H54 (cell line): ENCODE results near the gene CEP128.

Source experiments
- DNase-seq: peaks from one replicate; pipeline ENCODE4 v3.0.0; 2011; ENCODE audit warnings: low spot score, mixed read lengths; ENCODE audit not compliant: insufficient read length
- FAIRE-seq: peaks from 3 replicates; lab custom pipeline; 2011; peaks lifted over from hg19 to GRCh38; lab: Jason Lieb, UNC
- POLR2A ChIP-seq: IDR thresholded peaks from 2 replicates; pipeline ENCODE4 v1.6.1; 2011; ENCODE audit warnings: low read depth, mild to moderate bottlenecking, low read length

CEP128 gene

GRCh38 chr14:80634106-80634758, 307.3 kb downstream of the CEP128 start:
- no peak for DNase-seq
- FAIRE-seq: no peak
- no peak for TF ChIP-seq POLR2A

GRCh38 chr14:80629606-80630005, 311.9 kb downstream of the CEP128 start:
- TF ChIP-seq POLR2A: no peak
- DNase-seq (no peak), FAIRE-seq (no peak)

- DNase-seq (no peak), FAIRE-seq (no peak)
- TF ChIP-seq POLR2A: no peak
These were observed 313.0 kb downstream of the CEP128 start for GRCh38 chr14:80628547-80628946.

DNA sequence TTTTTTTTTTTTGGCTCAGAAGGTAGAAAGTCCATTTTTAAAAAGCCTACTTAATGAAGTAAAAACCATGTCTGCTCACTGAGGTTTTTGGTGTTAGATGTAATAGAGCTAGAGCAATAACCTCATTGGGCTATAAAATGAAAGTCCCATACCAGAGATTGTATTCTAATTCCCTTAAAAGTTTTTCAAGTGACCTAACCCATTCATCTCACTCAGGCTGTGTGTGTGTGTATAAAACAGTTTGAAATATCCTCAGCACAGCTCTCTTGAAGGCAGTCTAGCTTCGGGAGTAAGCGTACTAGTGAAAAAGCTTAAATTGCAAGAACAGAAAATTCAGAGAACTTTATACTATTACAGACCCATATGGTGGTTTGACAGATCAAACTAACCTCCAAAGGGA, 313.8 kb downstream of the CEP128 start:
- FAIRE-seq: no peak
- TF ChIP-seq POLR2A: no peak

GRCh38 chr14:80624581-80624980, 317.0 kb downstream of the CEP128 start:
- no peak for TF ChIP-seq POLR2A
- FAIRE-seq (no peak), DNase-seq (no peak)

More for the DNA sequence above, 313.8 kb downstream of the CEP128 start:
- no peak for DNase-seq

- TF ChIP-seq POLR2A: no peak
- DNase-seq (no peak), FAIRE-seq (no peak)
These were observed 319.8 kb downstream of the CEP128 start for GRCh38 chr14:80621701-80622100.

DNA sequence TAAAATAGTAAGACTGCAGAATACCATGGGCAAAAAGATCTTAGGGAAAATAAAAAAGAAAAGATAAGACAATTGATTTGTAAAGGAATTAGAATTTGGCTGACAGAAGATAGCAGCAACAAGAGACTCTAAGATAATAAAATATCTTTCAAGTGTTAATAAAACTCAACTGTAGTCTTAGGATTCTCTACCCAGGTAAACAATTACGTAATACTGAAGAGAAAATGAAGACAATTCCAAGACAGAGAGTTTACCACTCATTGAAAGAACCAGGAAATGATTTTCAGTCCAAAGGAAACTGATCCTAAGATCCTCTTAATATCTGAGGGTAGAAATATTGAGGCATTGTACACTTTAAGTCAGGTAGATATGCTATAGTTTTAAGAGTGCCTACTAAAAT, 321.1 kb downstream of the CEP128 start:
- FAIRE-seq: no peak
- no peak for TF ChIP-seq POLR2A
- DNase-seq: no peak

DNA sequence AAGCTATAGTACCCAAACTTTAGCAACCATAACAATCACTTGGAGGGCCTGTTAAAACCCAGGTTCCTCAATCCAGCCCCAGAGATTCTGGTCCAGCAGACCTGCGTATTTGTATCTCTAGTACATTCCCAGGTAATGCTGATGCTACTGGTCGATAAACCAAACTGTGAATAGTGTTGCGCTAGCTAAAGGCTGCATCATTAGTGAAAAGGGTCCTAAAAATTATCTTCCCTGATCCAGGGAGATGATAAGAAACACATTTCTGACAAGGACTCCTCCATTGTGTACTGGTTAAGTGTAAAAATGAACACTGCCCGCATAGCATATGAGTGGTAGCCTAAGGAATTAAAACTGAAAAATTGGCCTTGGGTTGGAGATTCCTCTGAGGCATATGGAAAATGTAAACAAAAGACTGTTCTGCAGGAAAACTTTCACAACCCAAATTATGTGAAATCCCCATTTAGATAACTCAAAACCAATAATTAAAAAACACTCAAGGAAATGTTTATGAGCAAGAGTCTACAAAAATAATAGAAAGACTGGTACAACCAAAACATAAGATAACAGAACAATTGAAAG, 322.7 kb downstream of the CEP128 start:
- no peak for TF ChIP-seq POLR2A
- FAIRE-seq: no peak
- DNase-seq: no peak

GRCh38 chr14:80615831-80616230, 325.7 kb downstream of the CEP128 start:
- no peak for DNase-seq
- TF ChIP-seq POLR2A: no peak
- FAIRE-seq: no peak

DNA sequence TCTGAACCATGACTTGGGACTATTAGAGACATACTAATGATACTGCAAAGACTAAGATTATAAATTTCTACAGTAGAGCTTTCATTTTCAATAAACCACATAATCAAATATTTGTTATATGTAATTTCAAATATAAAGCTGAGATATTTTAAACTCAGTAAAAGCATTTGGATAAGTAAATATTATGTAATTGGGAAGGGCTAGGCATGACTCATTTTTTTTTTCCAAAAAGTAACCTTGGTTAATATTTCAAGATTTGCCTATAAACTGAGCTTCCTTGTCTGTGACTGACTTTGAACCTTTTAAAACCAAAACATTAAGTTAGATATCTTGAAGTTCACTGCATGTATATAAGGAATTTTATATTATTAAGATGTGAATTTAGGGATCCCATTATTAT, 332.5 kb downstream of the CEP128 start:
- DNase-seq: no peak
- no peak for FAIRE-seq
- TF ChIP-seq POLR2A: no peak

GRCh38 chr14:80608563-80608962, 333.0 kb downstream of the CEP128 start:
- TF ChIP-seq POLR2A: no peak
- DNase-seq: no peak
- no peak for FAIRE-seq

GRCh38 chr14:80607430-80608190, 333.9 kb downstream of the CEP128 start:
- TF ChIP-seq POLR2A: no peak
- no peak for FAIRE-seq

GRCh38 chr14:80606347-80606772, 335.2 kb downstream of the CEP128 start:
- FAIRE-seq: no peak

More at GRCh38 chr14:80607430-80608190, 333.9 kb downstream of the CEP128 start:
- no peak for DNase-seq

DNA sequence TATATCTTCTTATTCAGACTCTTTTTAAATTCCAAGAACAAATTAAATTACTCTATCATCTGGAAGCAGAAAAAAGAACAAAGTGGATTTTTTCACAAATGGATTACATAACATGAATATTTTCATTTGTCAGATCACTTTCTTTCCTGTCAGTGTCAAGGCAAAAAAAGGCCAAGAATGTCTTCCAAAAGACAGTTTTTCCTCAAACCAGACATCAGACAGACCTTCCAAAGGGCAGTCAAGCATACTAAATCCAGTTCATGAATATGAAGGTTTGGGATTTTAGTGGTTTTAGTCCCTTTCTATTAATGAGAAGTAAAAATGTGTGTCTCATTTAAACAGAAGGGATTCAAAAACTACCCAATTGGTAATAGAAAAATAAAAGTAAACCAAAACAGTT, 336.0 kb downstream of the CEP128 start:
- FAIRE-seq (no peak), DNase-seq (no peak)
- TF ChIP-seq POLR2A: no peak

More at GRCh38 chr14:80606347-80606772, 335.2 kb downstream of the CEP128 start:
- DNase-seq: no peak
- no peak for TF ChIP-seq POLR2A

- TF ChIP-seq POLR2A: no peak
- FAIRE-seq (no peak), DNase-seq (no peak)
These were observed 338.6 kb downstream of the CEP128 start for GRCh38 chr14:80602946-80603345.
